Glomerular endothelial cell (primary cell): ENCODE results near the gene CEP97. TPM values are rescaled to one million over a fixed set of nuclear protein-coding genes. Genes with fewer than 3 reads are reported as not detected.
"Not testable (repeated sequence)": the region's sequence is repeated elsewhere in the genome, so short reads cannot be mapped to it uniquely, and the experiment has no call there.

Source experiments
- DNase-seq: peaks from one replicate; pipeline ENCODE4 v3.0.0-alpha.2; 2011; ENCODE audit warnings: low read depth, low spot score; ENCODE audit errors: extremely low read depth
- total RNA-seq: library from RNA; depleted of rRNA; stranded (reverse); fragments of >200 nt; gene quantifications from 2 replicates; pipeline ENCODE4 v1.2.3, GENCODE V29; 2015

CEP97 gene
- total RNA-seq, 1 donor from 2014 or later = 6.4 TPM

DNA sequence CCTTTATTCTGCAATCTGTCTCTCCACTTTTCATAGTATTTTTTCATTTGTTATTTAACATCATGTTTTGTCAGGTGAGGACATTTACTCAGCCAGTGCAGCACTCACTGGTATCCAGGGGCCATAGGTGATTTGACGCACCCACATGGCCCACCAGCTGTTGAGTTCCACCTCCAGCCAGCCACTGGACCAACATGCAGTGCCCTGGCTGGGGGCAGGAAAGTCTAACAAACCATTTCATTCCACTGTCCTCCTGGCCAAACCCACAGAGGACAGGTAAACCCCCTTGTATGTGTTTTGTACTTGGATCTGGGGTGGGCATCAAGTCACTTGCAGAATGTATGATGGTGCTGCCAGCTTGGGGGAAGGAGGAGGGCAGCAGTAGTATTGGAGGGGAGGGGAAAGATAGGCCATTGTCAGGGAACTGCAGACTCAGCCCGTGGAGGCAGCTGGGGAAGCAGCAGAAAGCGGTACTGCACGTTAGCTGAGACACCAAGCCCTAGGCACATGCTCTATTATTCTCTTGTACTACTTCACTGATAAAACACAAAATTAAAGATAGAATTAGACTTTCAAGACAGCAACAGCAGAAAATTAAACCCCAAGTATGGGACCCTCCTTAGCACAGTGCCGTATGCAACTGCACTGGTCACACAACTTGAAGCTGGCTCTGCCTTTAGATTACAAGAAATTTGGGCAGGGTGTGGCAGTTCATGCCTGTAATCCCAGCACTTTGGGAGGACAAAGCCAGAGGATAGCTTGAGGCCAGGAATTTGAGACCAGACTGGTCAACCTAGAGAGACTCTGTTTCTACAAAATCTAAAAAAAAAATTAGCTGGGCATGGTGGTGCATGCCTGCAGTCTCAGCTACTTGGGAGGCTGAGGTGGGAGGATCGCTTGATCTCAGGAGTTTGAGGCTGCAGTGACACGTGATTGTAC is 22.4 kb upstream of the CEP97 start:
- no peak for DNase-seq

DNA sequence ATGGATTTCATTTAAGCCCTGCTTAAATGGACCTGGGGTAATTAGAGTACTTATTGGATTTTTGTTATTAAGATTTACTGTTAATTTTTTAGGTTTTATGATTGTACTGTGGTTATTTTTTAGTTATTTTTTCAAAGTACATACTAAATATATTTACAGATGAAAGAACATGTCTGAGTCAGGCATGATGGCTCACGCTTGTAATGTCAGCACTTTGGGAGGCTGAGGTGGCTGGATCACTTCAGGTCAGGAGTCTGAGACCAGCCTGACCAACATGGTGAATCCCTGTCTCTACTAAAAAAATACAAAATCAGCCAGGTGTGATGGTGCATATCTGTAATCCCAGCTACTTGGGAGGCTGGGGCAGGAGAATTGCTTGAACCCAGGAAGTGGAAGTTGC is 21.7 kb upstream of the CEP97 start:
- no peak for DNase-seq

DNA sequence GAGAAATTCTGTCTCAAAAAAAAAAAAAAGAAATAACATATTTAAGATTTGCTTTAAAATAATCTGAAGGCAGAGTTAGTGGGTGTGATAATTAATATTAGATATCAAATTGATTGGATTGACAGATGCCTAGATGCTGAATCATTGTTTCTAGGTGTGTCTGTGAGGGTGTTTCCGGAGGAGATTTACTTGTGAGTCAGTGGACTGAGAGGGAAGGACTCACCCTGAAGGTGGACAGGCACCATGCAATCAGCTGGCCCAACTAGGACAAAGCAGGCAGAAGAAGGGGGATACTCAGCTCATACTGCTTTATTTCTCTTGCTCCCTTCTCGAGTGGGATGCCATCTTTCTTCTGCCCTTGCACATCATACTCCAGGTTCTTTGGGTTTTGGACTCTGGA is 21.2 kb upstream of the CEP97 start:
- no peak for DNase-seq

DNA sequence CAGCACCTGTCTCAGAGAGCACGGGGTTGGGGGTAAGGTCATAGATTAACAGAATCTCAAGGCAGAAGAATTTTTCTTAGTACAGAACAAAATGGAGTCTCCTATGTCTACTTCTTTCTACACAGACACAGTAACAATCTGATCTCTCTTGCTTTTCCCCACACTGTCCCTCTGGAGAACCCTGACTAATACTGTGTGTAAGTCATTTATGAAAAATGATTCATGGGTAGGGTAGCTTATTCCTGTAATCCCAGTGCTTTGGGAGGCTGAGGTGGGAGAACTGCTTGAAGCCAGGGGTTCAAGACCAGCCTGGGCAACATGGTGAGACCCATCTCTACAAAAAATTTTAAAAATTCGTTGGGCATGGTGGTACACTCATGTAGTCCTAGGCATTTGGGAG is 19.8 kb upstream of the CEP97 start:
- DNase-seq = not testable (repeated sequence)

DNA sequence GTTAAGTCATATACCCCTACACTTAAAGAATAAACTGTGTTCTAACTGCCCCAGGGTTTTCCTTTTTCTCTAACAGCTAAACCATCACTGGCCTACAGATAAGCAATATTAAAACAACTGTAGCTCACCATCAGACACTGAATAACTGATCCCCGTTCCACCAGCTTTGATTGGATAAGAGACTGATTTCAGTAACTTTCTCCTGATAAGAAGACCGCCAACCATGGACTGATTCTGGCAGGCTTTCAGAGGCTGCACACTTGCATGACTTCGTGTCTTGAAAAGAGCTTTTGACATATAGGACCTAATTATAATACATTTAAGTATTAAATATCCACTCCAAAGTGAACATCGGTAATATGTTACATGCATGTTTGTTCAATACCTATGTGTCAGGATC is 15.3 kb upstream of the CEP97 start:
- DNase-seq = no peak

DNA sequence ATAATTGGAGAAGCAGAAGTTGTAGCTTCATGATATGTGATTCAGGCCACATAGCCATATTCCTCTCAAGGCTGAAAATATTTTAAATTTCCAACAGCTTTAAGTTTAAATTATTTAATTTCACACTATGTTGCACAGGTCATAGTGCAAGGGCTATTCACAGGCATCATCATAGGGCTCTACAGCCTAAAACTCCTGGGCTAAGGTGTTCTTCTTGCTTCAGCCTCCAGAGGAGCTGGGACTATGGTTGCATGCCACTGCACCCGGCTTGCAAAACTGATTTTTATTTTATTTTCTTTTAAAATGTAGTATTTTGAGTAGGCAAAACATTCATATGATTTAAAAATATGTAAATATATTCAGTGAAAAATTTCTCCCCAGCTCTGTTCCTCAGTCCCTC is 6.0 kb upstream of the CEP97 start:
- DNase-seq = no peak

DNA sequence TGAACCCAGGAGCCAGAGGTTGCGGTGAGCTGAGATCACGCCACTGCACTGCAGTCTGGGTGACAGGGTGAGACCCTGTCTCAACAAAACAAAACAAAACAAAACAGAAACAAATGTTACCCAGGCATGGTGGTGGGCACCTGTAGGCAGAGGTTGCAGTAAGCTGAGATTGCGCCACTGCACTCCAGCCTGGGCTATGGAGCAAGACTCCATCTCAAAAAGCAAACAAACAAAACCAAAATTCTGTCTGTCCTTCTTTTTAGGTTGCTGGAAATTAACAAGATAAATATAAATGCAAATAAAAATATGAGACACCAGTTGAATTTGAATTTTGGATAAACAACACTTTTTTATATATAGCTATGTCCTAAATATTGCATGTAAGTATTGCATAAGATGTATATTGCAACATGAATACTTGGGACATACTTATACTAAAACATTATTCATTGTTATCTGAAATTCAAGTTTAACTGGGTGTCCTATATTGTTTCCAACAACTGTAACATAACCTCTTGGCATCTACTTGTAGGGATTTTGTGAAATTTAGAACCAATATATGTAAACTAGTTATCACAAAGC is 4.7 kb upstream of the CEP97 start:
- DNase-seq = no peak

DNA sequence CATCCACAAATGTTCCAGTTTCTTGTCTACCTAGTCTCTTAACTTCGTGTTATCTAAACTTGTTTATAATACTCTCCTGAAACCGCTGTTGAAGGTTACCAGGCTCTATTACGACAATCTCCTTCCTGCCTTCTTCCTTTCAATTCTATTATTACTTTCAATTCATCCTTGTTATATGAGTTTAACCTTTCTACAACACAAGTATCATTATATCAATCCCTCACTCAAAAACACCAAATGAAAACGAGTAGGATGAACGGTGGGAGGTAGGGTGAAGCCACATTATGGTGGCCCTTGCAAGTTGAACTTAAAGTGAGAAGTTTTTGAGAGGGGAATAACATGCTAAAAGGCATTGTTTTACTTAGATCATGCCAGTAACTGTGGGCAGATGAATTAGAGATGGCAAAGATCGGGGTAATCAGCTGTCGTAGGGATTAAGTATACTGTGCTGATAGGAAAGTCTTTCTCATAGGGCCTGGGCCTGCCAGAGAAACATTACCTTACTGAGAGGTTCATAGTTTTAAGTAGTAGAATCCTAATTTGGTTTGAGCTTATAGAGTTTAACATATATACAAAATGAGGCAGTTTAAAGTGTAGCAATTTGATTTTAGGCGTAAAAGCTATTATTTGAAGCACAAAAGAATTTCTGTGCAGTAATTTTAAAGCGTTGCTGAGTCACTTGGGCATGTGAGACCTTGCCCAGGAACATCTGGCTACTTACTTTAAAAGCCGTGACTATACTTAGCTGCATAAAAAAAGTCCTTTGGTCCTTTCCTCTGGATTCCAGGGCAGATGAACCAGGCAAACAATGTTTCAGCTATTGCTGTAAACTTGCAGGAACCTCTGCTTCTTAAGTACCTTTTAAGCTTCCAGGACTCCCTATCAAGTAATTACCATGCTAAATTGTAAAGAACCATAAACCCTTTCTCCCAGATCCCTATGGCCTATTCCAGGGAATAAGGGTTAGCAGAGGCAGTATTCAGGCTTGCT is 3.3 kb upstream of the CEP97 start:
- DNase-seq = no peak

DNA sequence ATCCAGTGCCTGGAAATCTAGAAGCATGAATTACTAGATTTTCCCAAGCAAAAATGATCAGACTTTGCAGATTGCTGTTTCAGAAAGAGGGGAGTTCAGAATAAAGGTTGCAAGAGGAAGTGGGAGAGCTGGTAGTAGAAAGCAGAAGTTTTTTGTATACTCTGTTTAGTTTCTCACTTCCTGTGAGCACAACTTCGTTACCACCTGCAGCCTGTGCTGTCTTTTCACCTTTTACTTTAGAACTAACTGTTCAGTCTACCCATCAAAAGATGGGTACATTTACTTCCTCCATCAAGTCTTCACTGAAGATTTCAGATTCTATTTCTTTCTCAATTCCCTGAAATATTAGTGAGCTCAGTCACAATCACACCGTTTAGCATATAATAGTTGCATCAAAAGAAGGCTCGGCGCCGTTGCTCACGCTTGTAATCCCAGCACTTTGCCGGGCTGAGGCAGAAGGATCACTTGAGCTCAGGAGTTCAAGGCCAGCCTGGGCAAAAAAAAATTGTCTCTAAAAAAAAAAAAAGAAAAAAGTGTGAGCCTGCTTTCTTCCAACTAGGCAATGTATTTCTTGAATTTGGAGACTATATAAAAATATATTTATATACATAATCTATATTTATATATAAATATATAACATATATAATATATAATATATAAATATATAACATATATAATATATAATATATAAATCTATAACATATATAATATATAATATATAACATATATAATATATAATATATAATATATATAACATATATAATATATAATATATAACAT is 1.8 kb upstream of the CEP97 start:
- DNase-seq = no peak

DNA sequence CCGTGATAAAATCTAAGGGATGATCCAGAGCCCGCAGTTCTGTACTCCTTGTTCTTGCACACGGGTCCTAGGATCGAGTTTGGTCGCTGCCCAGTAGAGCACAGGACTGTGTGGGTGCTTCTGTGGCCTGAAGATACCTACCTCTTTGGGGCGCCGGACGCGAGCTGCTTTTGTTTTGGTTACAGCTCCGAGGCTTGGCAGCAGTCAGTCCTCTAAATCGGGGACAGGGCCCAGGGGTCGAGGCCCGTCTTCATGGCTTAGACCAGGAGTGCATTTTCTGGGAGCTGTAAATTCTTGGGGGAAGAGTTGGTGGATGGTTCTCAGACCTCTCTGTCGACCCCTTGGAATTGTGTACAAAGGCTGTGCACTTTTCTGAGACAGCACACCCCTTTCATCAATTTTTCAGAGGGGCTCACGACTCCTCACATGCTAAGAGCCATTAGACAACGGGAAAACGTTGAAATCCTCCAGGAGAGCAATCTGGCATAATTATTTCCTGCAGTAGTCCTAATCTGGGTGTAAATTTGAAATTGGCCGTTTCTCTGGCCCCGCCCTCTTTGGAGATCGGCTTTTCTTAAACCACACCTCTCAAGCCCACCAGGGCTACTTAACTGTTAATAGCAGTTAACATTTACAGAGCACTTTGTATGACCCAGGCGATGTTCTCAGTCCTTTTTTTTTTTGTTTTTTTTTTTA is 928 bp downstream of the CEP97 start:
- DNase-seq = no peak

DNA sequence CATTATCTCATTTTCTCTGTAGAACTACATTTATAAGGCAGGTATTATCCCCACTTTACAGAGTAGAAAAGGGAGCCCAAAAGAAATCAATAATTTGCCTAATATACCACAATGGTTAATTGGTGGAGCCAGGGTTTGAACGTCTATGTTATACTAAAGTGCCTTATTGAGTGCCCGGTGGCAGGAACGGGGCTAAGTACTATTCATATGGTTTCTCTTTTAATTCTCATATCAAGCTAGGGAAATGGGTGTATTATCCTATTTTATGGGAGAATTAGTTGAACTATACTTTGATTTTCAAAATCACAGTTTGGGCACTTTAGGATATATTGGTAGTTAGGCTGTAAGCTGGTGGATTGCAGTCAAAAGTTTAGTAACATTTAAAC is 1.5 kb downstream of the CEP97 start:
- no peak for DNase-seq

DNA sequence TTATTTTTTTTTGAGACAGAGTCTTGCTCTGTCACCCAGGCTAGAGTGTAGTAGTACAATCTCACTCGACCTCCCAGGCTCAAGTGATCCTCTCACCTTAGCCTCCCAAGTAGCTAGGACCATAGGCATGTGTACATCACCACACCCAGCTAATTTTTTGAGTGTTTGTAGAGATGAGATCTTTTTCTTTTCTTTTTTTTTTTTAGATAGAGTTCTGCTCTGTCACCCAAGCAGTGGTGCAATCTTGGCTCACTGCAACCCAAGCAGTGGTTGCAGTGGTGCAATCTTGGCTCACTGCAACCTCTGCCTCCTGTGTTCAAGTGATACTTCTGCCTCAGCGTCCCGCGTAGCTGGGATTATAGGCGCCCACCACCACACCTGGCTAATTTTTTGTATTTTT is 5.2 kb downstream of the CEP97 start:
- no peak for DNase-seq

DNA sequence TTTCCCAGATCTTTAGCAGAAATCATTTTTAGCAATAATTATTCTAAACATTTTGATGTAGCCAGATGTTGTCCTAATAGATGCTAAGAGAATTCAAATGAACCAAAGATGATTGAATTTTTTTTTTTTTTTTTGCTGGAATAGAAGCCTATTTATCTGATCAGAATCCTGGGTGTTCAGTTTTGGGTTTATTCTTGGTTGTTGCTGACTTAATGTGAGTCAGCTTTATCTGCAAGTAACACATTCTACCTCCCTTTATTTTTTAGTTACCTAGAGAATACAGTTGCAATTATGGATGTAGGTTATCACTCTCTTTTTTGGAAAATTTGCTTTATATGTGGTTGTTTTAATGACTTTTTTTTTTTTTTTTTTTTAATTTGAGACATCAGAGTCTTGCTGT is 6.4 kb downstream of the CEP97 start:
- no peak for DNase-seq

DNA sequence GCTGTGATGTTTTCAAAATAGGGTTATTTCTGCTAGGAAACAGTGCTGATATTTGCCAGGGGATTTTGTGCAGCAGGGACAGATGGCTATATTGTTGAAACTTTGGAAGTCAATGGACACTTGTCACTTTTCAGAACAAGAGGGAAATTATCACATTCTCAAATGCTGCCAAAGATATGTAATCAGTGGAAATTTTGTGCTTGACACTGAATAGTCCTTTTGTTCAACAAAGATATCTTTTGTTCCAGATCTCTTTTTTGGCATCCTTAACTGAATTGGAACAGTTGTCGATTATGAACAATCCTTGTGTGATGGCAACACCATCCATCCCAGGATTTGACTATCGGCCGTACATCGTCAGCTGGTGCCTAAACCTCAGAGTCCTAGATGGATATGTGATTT is 7.8 kb downstream of the CEP97 start:
- DNase-seq = no peak

DNA sequence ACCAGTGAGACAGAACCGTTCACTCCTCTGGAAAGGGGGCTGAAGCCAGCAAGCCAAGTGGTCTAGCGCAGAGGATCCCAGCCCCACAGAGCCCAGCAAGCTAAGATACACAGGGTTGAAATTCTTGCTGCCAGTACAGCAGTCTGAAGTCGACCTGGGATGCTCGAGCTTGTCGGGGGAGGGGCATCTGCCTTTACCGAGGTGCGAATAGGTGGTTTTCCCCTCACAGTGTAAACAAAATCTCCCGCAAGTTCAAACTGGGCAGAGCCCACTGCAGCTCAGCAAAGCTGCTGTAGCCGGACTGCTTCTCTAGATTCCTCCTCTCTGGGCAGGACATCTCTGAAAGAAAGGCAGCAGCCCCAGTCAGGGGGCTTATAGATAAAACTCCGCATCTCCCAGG is 11.4 kb downstream of the CEP97 start:
- no peak for DNase-seq

DNA sequence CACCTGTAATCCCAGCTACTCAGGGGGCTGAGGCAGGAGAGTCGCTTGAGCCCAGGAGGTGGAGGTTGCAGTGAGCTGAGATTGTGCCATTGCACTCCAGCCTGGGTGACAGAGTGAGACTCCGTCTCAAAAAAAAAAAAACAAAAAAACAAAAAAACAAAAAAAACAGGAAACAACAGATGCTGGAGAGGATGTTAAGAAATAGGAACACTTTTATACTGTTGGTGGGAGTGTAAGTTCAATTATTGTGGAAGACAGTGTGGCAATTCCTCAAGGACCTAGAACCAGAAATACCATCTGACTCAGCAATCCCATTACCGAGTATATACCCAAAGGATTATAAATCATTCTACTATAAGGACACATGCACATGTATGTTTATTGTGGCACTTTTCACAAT is 17.5 kb downstream of the CEP97 start:
- DNase-seq = not testable (repeated sequence)

DNA sequence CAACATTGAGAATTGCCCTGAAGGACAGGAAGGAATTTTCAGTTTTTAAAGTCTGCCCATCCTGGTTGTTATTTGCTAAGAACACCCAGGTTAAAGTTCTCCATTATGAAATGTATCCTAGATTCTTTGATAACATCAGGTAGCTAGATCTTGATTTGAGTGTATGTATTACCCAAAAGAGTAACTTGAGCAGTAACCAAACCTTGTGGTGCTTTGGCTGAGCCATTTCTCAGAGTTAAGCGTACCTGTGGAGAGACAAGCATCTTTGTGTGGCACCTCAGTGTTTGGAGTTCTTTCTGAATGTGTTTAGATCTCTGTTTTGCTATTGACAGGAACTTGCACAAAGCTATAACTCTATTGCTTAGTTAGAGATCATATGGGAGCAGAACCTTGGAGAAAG is 20.4 kb downstream of the CEP97 start:
- no peak for DNase-seq

DNA sequence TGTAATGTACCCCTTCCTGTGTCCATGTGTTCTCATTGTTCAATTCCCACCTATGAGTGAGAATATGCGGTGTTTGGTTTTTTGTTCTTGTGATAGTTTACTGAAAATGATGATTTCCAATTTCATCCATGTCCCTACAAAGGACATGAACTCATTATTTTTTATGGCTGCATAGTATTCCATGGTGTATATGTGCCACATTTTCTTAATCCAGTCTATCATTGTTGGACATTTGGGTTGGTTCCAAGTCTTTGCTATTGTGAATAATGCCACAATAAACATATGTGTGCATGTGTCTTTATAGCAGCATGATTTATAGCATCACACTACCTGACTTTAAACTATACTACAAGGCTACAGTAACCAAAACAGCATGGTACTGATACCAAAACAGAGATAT is 21.5 kb downstream of the CEP97 start:
- not testable (repeated sequence) for DNase-seq

DNA sequence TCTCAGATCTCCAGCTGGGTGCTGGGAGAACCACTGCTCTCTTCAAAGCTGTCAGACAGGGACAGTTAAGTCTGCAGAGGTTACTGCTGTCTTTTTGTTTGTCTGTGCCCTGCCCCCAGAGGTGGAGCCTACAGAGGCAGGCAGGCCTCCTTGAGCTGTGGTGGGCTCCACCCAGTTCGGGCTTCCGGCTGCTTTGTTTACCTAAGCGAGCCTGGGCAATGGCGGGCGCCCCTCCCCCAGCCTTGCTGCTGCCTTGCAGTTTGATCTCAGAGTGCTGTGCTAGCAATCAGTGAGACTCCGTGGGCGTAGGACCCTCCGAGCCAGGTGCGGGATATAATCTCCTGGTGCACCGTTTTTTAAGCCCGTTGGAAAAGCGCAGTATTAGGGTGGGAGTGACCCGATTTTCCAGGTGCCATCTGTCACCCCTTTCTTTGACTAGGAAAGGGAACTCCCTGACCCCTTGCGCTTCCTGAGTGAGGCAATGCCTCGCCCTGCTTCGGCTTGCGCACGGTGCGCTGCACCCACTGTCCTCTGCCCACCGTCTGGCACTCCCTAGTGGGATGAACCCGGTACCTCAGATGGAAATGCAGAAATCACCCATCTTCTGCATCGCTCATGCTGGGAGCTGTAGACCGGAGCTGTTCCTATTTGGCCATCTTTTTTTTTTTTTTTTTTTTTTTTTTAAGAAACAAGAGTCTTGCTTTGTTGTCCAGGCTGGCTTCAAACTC is 29.1 kb downstream of the CEP97 start:
- DNase-seq = not testable (repeated sequence)
